OCI-LY3 (cell line): ENCODE results near the gene BATF.

Source experiments
- H2AFZ ChIP-seq: fragments of 200-600, 300-600 bp; shearing (Covaris generic); 2 replicates; pipeline ENCODE4 v1.6.0; 2014; ENCODE audit warnings: antibody characterized with exemption, low read depth, low read length
- H3K27ac ChIP-seq: fragments of 200-600, 300-600 bp; sonication (generic); 2 replicates; pipeline ENCODE4 v1.5.1; 2014; ENCODE audit warnings: mild to moderate bottlenecking, low read length, moderate library complexity, mixed read lengths
- H3K27me3 ChIP-seq: fragments of 200-600, 300-600 bp; sonication (generic); 2 replicates; pipeline ENCODE4 v1.6.1; 2014; ENCODE audit warnings: low read depth, low read length, mixed read lengths
- H3K36me3 ChIP-seq: fragments of 200-600, 300-600 bp; sonication (generic); replicated peaks from 2 replicates; pipeline ENCODE3; 2014; ENCODE audit warnings: low read depth, low read length, mixed read lengths
- H3K4me1 ChIP-seq: fragments of 300-600, 200-600 bp; sonication (generic); 2 replicates; pipeline ENCODE4 v1.6.1; 2014; ENCODE audit warnings: low read length, mixed read lengths
- H3K4me2 ChIP-seq: fragments of 200-600, 300-600 bp; sonication (generic); 2 replicates; pipeline ENCODE4 v1.6.1; 2014; ENCODE audit warnings: low read length, mixed read lengths
- H3K4me3 ChIP-seq: fragments of 300-600, 200-600 bp; sonication (generic); 2 replicates; pipeline ENCODE4 v1.5.1; 2014; ENCODE audit warnings: antibody characterized with exemption, mild to moderate bottlenecking, low read length, moderate library complexity
- H3K79me2 ChIP-seq: fragments of 300-600, 200-600 bp; shearing (Covaris generic); 2 replicates; pipeline ENCODE4 v1.6.1; 2014; ENCODE audit warnings: mild to moderate bottlenecking, low read length, mixed read lengths
- H3K9ac ChIP-seq: fragments of 300-600, 200-600 bp; shearing (Covaris generic); 2 replicates; pipeline ENCODE4 v1.6.0; 2014; ENCODE audit warnings: mild to moderate bottlenecking, low read length, moderate library complexity
- H3K9me3 ChIP-seq: fragments of 200-600, 300-600 bp; shearing (Covaris generic); 2 replicates; pipeline ENCODE4 v1.6.1; 2014; ENCODE audit warnings: low read length, mixed read lengths; ENCODE audit not compliant: insufficient read depth
- H4K20me1 ChIP-seq: fragments of 200-600, 300-600 bp; sonication (generic); 2 replicates; pipeline ENCODE4 v1.6.1; 2016; ENCODE audit warnings: low read length, mixed read lengths; ENCODE audit not compliant: insufficient read depth
- CTCF ChIP-seq: fragments of 200-600, 300-600 bp; sonication (generic); IDR thresholded peaks from 2 replicates; pipeline ENCODE4 v1.5.1; 2014; ENCODE audit warnings: antibody characterized with exemption, low read length, low read depth
- EZH2phosphoT487 ChIP-seq: fragments of 200-600 bp; shearing (Covaris generic); IDR thresholded peaks from 2 replicates; pipeline ENCODE4 v1.6.1; 2018; ENCODE audit warnings: antibody characterized with exemption, mixed run types, low read depth

Gene BATF

GRCh38 chr14:75496755-75497154 is 25.5 kb upstream of the BATF start:
- Histone ChIP-seq H3K36me3 (peaks cover under 1% of the 10 kb centered on the region), H3K27me3 (no peaks in the 10 kb centered on the region), H3K4me3 (no peak overlapping the region), H2AFZ (no peak overlapping the region), H4K20me1 (no peaks in the 10 kb centered on the region), H3K9ac (peak overlapping the region; percentile 99), H3K27ac (peak overlapping the region; percentile 99), H3K79me2 (peaks cover 17% of the 10 kb centered on the region), H3K4me1 (peaks cover 97% of the 10 kb centered on the region), H3K4me2 (peak overlapping the region; percentile 91), H3K9me3 (no peaks in the 10 kb centered on the region)
- no peak for TF ChIP-seq EZH2phosphoT487
- TF ChIP-seq CTCF, result no peak; the same call in 1 of the 2 replicates

GRCh38 chr14:75497191-75497590 is 25.1 kb upstream of the BATF start:
- TF ChIP-seq CTCF (peak; percentile 6; the same call in 1 of the 2 replicates), EZH2phosphoT487 (no peak)
- Histone ChIP-seq H3K4me2 (peak overlapping the region; percentile 91), H3K79me2 (peaks cover 17% of the 10 kb centered on the region), H3K9me3 (no peaks in the 10 kb centered on the region), H3K36me3 (peaks cover 4% of the 10 kb centered on the region), H3K9ac (peak overlapping the region; percentile 99), H2AFZ (no peak overlapping the region), H3K4me3 (peak overlapping the region; percentile 65), H3K27me3 (no peaks in the 10 kb centered on the region), H4K20me1 (no peaks in the 10 kb centered on the region), H3K27ac (peak overlapping the region; percentile 99), H3K4me1 (peaks cover 97% of the 10 kb centered on the region)

GRCh38 chr14:75497701-75498100 is 24.6 kb upstream of the BATF start:
- Histone ChIP-seq H2AFZ (no peak overlapping the region), H3K27ac (peak overlapping the region; percentile 99), H3K36me3 (peaks cover 4% of the 10 kb centered on the region), H3K4me3 (peak overlapping the region; percentile 65), H3K79me2 (peaks cover 17% of the 10 kb centered on the region), H4K20me1 (no peaks in the 10 kb centered on the region), H3K27me3 (no peaks in the 10 kb centered on the region), H3K4me2 (peak overlapping the region; percentile 91), H3K9ac (peak overlapping the region; percentile 99), H3K9me3 (no peaks in the 10 kb centered on the region), H3K4me1 (peaks cover 92% of the 10 kb centered on the region)
- TF ChIP-seq EZH2phosphoT487 (no peak), CTCF (no peak)

- H3K4me1 ChIP-seq, result peaks cover 81% of the 10 kb centered on the region
- H3K27ac ChIP-seq, result peak overlapping the region; percentile 99
- H3K9me3 ChIP-seq, result 0 out of 2 replicates have a peak, but pooled peaks cover 5% of the 10 kb centered on the region
- H3K4me3 ChIP-seq, result peak overlapping the region; percentile 19
- peaks cover 17% of the 10 kb centered on the region for H3K79me2 ChIP-seq
- TF ChIP-seq CTCF (no peak), EZH2phosphoT487 (no peak)
- H3K4me2 ChIP-seq, result peak overlapping the region; percentile 53
- peak overlapping the region; percentile 28; the same call in 1 of the 2 replicates for H2AFZ ChIP-seq
- H4K20me1 ChIP-seq, result no peaks in the 10 kb centered on the region
- H3K27me3 ChIP-seq, result no peaks in the 10 kb centered on the region
- H3K9ac ChIP-seq, result peak overlapping the region; percentile 87
- H3K36me3 ChIP-seq, result peaks cover 9% of the 10 kb centered on the region
Measured at GRCh38 chr14:75499084-75499875, 23.0 kb upstream of the BATF start.
